GM10248 (cell line): ENCODE measurements around the gene CAMTA1.

ENCODE experiments used
- CTCF ChIA-PET: fragments of 300-600 bp; sonication (Branson Sonifier 250); formaldehyde crosslinking; extraction: SDS; loops from one replicate; lab custom pipeline; 2021; ENCODE audit warnings: antibody characterized with exemption; lab: Yijun Ruan, JAX
- POLR2A ChIA-PET: fragments of 350-650 bp; sonication (Branson Sonifier 250); formaldehyde crosslinking; extraction: SDS; loops from one replicate; lab custom pipeline; 2020; ENCODE audit warnings: antibody characterized with exemption; lab: Yijun Ruan, JAX
- DNase-seq: peaks from one replicate; pipeline ENCODE4 v3.0.0; 2012; ENCODE audit errors: extremely low spot score
- TF ChIP-seq, protein P1 (sequence below): IDR thresholded peaks from 2 replicates; pipeline ENCODE4 v1.5.1; 2012; ENCODE audit warnings: mild to moderate bottlenecking, low read depth; ENCODE audit errors: extremely low read depth, missing control alignments, control extremely low read depth

The CAMTA1 gene

GRCh38 chr1:7679159-7679872 lies 894.1 kb downstream of the CAMTA1 start:
- ChIA-PET POLR2A (no interaction called here), CTCF (interaction anchor here (8.0 kb wide), 1 partner anchor 12 kb away, joined by 92 read pairs; no protein-coding TSS in a partner anchor)
- DNase-seq = no peak
- TF ChIP-seq, protein P1, sequence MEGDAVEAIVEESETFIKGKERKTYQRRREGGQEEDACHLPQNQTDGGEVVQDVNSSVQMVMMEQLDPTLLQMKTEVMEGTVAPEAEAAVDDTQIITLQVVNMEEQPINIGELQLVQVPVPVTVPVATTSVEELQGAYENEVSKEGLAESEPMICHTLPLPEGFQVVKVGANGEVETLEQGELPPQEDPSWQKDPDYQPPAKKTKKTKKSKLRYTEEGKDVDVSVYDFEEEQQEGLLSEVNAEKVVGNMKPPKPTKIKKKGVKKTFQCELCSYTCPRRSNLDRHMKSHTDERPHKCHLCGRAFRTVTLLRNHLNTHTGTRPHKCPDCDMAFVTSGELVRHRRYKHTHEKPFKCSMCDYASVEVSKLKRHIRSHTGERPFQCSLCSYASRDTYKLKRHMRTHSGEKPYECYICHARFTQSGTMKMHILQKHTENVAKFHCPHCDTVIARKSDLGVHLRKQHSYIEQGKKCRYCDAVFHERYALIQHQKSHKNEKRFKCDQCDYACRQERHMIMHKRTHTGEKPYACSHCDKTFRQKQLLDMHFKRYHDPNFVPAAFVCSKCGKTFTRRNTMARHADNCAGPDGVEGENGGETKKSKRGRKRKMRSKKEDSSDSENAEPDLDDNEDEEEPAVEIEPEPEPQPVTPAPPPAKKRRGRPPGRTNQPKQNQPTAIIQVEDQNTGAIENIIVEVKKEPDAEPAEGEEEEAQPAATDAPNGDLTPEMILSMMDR = no peak

- ChIA-PET POLR2A (no interaction called here), CTCF (interaction anchor here (8.0 kb wide), 1 partner anchor 13 kb away, joined by 92 read pairs; no protein-coding TSS in a partner anchor)
- TF ChIP-seq, protein P1 = no peak
- no peak for DNase-seq
Observed at GRCh38 chr1:7679873-7680206, 894.6 kb downstream of the CAMTA1 start.

- POLR2A ChIA-PET = no interaction called here
- TF ChIP-seq, protein P1 = no peak
- CTCF ChIA-PET = interaction anchor here (1.1 to 8.0 kb wide), 2 partner anchors 13 kb away, joined by 3 to 92 read pairs; no protein-coding TSS in a partner anchor
- peak; percentile 49 for DNase-seq
Observed at GRCh38 chr1:7680207-7680954, 895.1 kb downstream of the CAMTA1 start.

DNA sequence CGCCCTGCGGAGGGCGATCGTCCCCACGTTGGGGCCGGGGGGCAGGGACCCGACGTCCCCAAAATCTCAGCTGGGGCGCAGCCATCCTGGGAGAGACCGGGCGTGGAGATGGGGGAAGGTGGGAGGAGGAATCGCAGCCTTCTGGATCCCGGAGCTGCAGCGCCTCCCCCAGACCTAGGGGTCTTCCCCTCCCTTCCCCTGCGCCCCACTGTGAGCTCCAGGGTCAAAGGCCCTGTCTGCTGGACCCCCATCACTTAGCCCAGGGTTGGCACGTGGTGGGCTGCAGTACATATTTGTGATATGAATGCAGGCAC lies 895.7 kb downstream of the CAMTA1 start:
- ChIA-PET POLR2A (no interaction called here), CTCF (interaction anchor here (1.1 to 8.0 kb wide), 4 partner anchors 9 to 14 kb away, joined by 3 to 92 read pairs (median 3); no protein-coding TSS in a partner anchor)
- DNase-seq = no peak
- TF ChIP-seq, protein P1 = no peak

GRCh38 chr1:7681401-7681800 lies 896.1 kb downstream of the CAMTA1 start:
- TF ChIP-seq, protein P1 = no peak
- DNase-seq = no peak
- CTCF ChIA-PET = interaction anchor here (1.1 to 8.0 kb wide), 4 partner anchors 9 to 14 kb away, joined by 3 to 92 read pairs (median 3); no protein-coding TSS in a partner anchor
- POLR2A ChIA-PET = no interaction called here

DNA sequence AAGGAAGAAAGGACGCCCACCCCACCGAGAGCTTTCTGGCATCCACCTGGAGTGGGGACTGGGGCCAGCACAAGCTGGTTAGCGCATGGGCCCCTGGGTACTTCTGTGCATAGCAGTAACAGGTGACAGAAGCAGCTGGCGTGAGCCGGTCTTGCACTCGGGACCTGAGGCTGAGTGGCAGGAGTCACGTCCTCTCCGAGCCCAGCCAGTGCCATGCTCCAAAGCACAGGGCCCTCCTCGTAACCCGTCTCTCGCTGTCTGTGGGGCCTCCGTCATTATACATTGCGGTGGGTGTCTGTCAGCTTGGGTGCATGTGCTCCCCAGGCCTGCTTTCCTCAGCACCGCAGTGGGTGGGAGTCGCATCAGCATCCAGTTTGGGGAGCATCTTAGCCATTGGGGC lies 898.3 kb downstream of the CAMTA1 start:
- POLR2A ChIA-PET = interaction anchor here (0.5 kb wide), 1 partner anchor 31 kb away, joined by 3 read pairs; no protein-coding TSS in a partner anchor
- CTCF ChIA-PET = interaction anchor here (0.7 to 8.0 kb wide), 4 partner anchors 11 to 30 kb away, joined by 3 to 92 read pairs (median 4); no protein-coding TSS in a partner anchor
- no peak for DNase-seq
- TF ChIP-seq, protein P1 = no peak
